Measurements from ENCODE around the gene UBASH3B.

GRCh38 chr11:122757201-122757600 lies 101.7 kb downstream of the UBASH3B start:
- TF ChIP-seq GATA3 (IDR thresholded peaks at IDR 0.05; ENCODE audit: low read depth, low read length) (no peak), GATA2 (IDR thresholded peaks at IDR 0.05; ENCODE audit: low read depth, low read length) (no peak)
